Fibroblast of gingiva (primary cell): ENCODE measurements around the gene PEX11B.

Experiments
- DNase-seq: peaks from one replicate; pipeline ENCODE4 v3.0.0-alpha.2; 2011; ENCODE audit warnings: low read depth

The PEX11B gene

GRCh38 chr1:145906954-145907753, 11.4 kb downstream of the PEX11B start:
- peak; percentile 53 for DNase-seq

GRCh38 chr1:145901312-145902021, 17.1 kb downstream of the PEX11B start:
- no peak for DNase-seq

GRCh38 chr1:145898756-145899155, 19.8 kb downstream of the PEX11B start:
- DNase-seq: no peak

- no peak for DNase-seq
These were observed 20.5 kb downstream of the PEX11B start for GRCh38 chr1:145897969-145898368.

GRCh38 chr1:145895471-145895870, 23.0 kb downstream of the PEX11B start:
- no peak for DNase-seq

GRCh38 chr1:145893306-145894055, 25.0 kb downstream of the PEX11B start:
- DNase-seq: no peak

- no peak for DNase-seq
These were observed 25.9 kb downstream of the PEX11B start for GRCh38 chr1:145892486-145893087.

GRCh38 chr1:145891587-145892485, 26.7 kb downstream of the PEX11B start:
- DNase-seq: peak; percentile 98

- DNase-seq: no peak
These were observed 27.4 kb downstream of the PEX11B start for GRCh38 chr1:145891143-145891542.

GRCh38 chr1:145889722-145890121, 28.8 kb downstream of the PEX11B start:
- no peak for DNase-seq

- DNase-seq: no peak
These were observed 30.9 kb downstream of the PEX11B start for GRCh38 chr1:145887631-145888030.

- DNase-seq: no peak
These were observed 31.7 kb downstream of the PEX11B start for GRCh38 chr1:145886816-145887215.

- no peak for DNase-seq
These were observed 32.1 kb downstream of the PEX11B start for GRCh38 chr1:145886390-145886789.

- peak; percentile 37 for DNase-seq
These were observed 32.7 kb downstream of the PEX11B start, which contains the start of gene ANKRD35 for GRCh38 chr1:145885738-145886287. TSS of gene ANKRD35 (minus strand) at chr1:145885866. CDS start at chr1:145885758, 108 bp downstream.

- peak; percentile 52 for DNase-seq
These were observed 33.8 kb downstream of the PEX11B start for GRCh38 chr1:145884675-145885074.

- DNase-seq: no peak
These were observed 38.7 kb downstream of the PEX11B start for GRCh38 chr1:145879775-145880174.

GRCh38 chr1:145878724-145879123, 39.8 kb downstream of the PEX11B start:
- DNase-seq: no peak

GRCh38 chr1:145877923-145878486, 40.5 kb downstream of the PEX11B start:
- DNase-seq: no peak

GRCh38 chr1:145874646-145875045, 43.9 kb downstream of the PEX11B start:
- no peak for DNase-seq
